KOPT-K1 (cell line): ENCODE data around the gene ENPP7.
"Not testable (repeated sequence)": the region's sequence is repeated elsewhere in the genome, so short reads cannot be mapped to it uniquely, and the experiment has no call there.

Source experiments
- H3K27ac ChIP-seq: fragments of 200-600 bp; sonication (generic); 2 replicates; pipeline ENCODE4 v1.5.1; 2016; ENCODE audit warnings: antibody characterized with exemption, mild to moderate bottlenecking, low read depth, low read length; ENCODE audit not compliant: poor library complexity, severe bottlenecking
- H3K36me3 ChIP-seq: fragments of 200-600 bp; sonication (generic); 2 replicates; pipeline ENCODE4 v1.5.1; 2017; ENCODE audit warnings: antibody characterized with exemption, mild to moderate bottlenecking, low read length, moderate library complexity; ENCODE audit not compliant: insufficient read depth
- H3K9me3 ChIP-seq: fragments of 200-600 bp; sonication (generic); 2 replicates; pipeline ENCODE4 v1.5.1; 2017; ENCODE audit warnings: antibody characterized with exemption, low read length, mild to moderate bottlenecking; ENCODE audit not compliant: insufficient read depth, poor library complexity, severe bottlenecking

The ENPP7 gene

DNA sequence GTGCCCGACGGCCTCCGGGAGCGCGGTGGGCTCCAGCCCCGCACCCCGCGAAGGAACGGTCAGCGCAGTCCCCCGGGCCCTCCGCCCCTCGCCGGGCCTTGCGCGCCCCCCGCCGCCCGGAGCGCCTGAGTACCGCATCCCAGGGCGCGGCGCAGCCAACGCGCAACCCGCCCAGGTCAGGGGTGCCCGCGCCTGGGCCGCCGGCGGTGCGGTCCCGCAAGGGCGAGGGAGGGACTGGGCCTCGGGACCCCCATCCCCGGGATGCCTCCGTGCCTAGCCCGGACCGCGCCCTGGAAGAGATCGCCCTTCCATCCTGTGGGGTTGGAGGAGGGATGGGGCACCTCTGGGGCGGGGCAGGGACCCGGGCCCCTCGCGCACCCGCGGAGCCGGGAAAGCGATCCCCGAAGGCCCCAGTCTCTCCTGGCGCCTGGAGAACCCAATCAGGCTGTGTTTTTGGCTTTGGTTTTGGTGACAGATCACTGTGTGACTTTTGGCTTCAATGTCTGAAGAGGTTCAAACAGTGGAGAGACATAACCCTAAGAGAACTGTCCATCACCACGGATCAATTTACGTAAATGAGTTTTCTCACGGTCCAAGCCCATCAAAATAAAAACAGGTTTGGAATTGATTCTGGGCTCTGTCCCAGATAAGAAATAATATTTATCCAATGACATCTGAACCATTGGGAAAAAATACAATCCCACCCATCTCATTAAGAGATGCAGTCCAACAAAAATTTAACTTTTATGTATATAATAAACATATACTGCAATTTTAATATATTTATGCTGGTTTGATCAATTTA, 17.8 kb downstream of the ENPP7 start:
- H3K36me3 ChIP-seq = no peaks in the 10 kb centered on the region
- H3K9me3 ChIP-seq = no peaks in the 10 kb centered on the region
- no peak overlapping the region for H3K27ac ChIP-seq

DNA sequence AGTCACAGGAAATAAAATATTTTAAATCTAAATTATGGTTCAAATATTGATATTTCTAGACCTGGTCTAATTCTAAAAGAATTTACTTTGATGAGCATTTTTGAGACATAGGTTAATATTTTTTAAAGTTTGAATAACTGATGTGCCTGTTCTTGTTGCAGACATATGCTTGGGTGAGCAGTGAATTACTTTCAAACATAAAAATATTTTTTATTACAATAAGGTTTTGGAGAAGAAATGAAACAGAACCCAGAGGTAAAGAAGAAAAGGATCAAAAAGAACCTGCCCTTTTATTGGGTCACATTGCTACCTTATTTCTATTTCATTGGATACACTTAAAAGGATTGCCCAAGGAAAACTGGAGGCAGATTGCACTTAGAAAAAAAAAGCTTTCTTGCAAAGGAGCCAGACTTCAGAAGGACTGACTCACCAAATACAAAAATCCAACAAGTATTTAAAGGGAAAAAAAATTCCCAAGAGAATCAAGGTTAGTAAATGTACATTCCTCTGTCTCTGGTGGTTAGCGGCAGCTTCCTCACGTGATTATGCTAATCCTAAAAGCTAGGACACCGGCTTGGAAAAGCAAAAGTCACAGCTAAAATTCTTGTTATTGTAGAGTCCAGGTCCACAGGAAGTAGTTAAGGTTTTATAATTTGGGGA, 18.5 kb downstream of the ENPP7 start:
- Histone ChIP-seq H3K36me3 (no peaks in the 10 kb centered on the region), H3K27ac (no peak overlapping the region), H3K9me3 (no peaks in the 10 kb centered on the region)

DNA sequence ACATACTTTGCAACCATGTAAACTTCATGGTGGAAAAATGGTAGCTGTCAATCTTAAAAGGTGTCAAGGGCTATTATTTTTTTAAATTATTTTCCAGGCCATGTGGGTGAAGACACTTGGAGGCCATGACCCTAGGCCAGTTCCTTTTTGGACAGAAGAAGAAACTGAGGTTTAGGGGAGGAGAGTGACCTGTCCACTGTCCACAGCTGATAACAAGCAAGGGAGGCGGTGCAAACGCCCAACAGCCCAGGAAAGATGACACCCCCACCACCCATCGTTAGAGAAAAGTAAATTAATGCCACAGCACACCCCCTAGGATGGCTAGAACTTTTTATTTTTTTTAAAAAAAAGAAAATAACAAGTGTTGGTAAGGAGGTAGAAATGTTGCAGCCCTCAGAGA, 19.2 kb downstream of the ENPP7 start:
- Histone ChIP-seq H3K27ac (no peak overlapping the region), H3K9me3 (no peaks in the 10 kb centered on the region), H3K36me3 (no peaks in the 10 kb centered on the region)

DNA sequence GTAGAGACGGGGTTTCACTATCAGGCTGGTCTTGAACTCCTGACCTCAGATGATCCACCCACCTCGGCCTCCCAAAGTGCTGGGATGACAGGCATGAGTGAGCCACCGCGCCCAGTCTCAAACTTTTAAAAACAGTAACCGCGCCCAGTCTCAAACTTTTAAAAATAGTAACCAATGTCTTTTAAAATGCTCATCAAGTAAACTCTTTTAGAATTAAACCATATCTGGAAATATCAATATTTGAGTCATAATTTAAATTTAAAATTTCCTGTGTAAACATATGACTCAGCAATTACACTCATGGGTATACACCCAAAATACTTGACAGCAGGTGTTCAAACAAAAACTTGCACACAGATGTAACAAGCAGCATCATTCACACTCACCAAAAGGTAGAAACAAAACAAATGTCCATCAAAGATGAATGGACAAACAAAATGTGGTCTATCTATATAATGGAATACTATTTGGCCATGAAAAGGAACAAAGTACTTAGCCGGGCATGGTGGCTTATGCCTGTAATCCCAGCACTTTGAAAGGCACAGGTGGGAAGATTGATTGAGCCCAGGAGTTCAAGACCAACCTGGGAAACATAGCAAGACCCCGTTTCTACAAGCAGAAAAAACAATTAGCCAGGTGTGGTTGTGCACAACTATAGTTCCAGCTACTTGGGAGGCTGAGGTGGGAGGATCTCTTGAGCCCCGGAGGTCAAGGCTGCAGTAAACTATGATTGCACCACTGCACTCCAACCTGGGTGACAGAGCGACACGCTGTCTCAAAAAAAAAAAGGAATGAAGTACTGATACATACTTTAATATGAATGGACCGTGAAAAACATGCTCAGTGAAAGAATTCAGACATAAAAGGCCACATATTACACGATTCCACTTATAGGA, 20.2 kb downstream of the ENPP7 start:
- Histone ChIP-seq H3K9me3 (no peaks in the 10 kb centered on the region), H3K36me3 (no peaks in the 10 kb centered on the region), H3K27ac (no peak overlapping the region)

DNA sequence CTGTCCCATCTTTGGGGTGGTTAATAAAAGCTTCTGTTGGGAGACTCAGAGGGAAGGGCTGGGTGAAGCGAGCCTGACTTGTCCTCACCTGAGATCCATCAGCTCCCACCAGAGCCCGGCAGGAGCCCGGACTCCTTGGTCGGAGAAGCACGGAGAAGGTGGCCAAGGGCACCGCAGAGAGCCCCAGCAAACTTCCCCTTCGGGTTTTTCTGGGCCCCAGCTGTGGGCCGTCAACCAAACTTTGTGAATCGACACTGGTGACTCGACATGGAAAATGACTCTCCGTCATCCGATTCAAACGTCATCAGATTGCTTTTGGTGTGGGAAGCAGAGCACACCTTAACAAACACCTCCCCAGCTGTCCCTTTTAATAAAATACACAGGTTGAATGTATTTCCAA, 21.4 kb downstream of the ENPP7 start:
- no peaks in the 10 kb centered on the region for H3K36me3 ChIP-seq
- H3K9me3 ChIP-seq = no peaks in the 10 kb centered on the region
- H3K27ac ChIP-seq = no peak overlapping the region

DNA sequence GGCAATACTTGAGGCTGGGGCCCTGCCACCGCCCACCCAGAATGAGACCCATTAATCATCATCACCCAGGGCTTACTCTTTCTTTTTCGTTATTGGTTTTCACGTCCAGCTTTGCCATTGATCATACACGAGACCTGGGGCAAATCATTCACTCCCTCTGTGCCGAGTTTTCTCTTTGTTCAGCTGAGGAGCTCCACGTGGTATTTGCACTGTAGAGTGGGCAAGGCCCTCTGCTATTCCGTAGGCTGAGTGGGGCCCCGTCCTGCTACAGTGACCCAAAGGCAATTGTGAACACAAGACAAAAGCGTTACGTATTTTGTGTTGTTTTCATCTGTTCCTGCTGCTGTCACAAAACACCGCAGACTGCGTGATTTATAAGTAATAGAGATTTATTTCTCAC, 23.6 kb downstream of the ENPP7 start:
- no peak overlapping the region for H3K27ac ChIP-seq
- no peaks in the 10 kb centered on the region for H3K36me3 ChIP-seq
- H3K9me3 ChIP-seq = no peaks in the 10 kb centered on the region

DNA sequence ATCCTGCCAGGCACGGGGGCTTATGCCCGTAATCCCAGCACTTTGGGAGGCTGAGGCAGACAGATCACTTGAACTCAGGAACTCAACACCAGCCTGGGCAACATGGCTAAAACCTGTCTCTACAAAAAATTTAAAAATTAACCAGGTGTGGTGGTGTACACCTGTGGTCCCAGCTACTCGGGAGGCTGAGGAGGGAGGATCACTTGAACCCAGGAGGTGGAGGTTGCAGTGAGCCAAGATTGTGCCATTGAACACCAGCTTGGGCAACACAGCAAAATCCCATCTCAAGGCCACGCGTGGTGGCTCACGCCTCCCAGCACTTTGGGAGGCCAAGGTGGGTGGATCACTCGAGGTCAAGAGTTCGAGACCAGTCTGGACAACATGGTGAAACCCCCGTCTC, 24.2 kb downstream of the ENPP7 start:
- H3K27ac ChIP-seq, H3K36me3 ChIP-seq, H3K9me3 ChIP-seq: not testable (repeated sequence)

DNA sequence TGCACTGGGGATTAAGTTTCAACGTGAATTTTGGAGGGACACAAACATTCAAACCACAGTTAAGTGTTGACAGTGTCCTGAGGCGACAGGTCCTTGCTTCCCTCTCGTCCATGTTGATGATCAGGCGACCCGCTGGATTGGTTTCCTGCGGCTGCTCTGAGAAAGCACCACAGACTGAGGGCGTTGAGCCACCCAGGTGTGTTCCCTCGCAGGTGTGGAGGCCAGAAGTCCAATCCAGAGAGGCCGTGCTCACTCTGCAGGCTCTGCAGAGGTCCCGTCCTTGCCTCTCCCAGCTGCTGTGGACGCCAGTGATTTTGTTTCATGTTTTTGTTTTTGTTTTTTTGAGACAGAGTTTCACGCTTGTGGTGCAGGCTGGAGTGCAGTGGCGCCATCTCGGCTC, 24.8 kb downstream of the ENPP7 start:
- Histone ChIP-seq H3K27ac (no peak overlapping the region), H3K9me3 (no peaks in the 10 kb centered on the region), H3K36me3 (no peaks in the 10 kb centered on the region)

DNA sequence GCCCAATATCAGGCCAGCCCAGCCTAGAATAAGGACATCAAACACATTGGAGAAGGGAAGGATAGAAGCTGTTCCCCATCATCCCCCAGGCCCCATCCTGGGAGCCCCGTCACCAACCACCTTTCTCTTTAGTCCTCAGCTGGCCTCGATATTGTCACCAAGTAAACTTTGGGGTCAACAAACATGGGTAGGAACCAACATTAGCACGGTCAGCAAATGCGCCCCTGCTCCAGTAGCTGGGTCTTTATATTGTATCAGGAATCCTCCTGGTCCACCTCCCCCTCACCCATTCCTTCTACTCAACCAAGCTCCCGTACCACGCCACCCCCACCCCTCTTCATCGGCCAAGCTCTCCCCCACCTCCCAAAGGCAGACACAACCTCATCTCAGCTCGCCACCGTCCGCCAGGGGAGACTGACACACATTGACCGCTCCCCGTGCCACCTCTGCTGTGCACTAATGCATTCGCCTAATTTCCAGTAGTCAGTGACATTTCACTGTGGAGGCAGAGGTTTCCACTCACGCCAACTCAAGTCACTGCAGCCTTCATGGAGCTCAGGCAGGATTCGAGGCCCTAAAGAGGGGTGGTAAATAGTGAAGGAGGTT, 26.5 kb downstream of the ENPP7 start:
- Histone ChIP-seq H3K36me3 (no peaks in the 10 kb centered on the region), H3K9me3 (no peaks in the 10 kb centered on the region), H3K27ac (no peak overlapping the region)

DNA sequence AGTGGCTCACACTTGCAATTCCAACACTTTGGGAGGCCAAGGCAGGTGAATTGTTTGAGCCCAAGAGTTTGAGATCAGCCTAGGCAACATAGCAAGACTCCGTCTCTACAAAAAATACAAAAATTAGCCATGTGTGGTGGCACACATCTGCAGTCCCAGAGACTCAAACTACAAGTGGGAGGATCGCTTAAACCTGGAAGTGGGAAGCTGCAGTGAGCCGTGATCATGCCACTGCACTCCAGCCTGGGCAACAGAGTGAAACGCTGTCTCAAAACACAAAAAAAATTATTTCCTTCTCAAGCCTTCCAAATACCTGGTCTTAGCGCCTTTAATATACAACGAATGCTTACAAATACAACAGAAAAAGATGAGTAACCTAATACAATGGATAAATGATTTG, 27.5 kb downstream of the ENPP7 start:
- Histone ChIP-seq H3K27ac (no peak overlapping the region), H3K36me3 (no peaks in the 10 kb centered on the region)

DNA sequence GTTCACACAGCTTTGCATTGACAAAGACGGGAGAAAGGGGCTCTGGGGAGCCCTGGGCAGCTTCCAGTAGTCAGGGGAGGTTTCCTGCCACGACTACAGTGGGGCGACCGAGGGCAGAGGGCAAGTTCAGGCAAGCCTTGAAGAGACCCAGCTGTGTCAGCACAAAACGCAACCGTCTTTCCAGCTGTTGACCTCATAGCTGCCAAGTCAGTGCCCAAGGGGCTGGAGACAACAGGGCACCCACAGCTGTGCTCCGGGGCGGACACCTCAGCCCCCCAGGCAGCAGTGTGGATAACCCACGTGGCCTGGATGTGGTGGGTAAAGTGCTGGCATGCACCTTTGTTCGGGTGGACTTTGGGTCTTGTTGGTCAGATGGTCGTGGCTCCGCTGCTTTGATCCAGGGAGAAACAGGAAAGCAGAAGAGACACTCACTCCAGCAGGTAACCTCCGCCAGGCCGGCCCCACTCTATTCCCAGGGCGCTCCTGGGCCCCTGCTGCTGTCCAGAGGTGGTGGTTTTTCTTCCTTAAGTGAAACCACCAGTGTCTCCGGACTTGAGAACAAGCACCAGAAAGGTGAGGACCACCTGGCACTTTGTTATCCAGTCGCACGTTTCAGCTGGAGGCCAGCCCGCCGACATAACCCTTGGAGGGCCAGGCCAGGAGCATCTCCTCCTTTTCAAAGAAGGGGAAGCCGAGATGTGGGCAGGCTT, 29.6 kb downstream of the ENPP7 start:
- H3K9me3 ChIP-seq = no peaks in the 10 kb centered on the region
- no peaks in the 10 kb centered on the region for H3K36me3 ChIP-seq
- H3K27ac ChIP-seq = no peak overlapping the region

More for the DNA sequence above, 27.5 kb downstream of the ENPP7 start:
- H3K9me3 ChIP-seq = no peaks in the 10 kb centered on the region

DNA sequence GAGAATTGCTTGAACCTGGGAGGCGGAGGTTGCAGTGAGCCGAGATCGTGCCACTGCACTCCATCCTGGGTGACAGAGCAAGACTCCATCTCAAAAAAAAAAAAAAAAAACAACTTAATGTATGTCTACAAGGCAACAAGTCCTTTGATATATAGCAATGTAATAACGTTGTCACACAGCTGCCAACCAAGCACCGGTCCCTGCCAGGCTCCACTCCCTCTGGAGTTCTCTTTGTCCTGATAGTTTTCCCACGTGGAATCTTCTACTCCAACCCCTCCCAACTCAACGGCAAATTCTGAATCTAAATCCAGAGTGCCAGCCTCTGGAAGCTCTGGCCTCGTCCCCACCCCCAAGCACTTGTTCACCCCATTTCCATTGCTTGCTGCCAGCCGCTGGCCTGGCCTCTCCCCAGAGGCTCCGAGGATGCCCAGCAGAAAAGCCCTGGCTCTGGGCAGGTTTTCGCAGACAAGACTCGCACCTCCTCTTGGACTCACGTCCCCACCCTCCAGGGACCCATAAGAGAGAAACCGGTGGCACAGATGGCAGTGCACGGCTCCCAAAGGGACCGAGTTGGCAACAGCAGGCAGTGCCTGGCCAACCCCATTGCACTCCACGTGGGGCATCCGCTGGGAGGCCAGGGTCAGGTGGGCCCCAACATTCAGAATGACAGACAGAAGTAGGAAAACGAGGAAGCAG, 31.3 kb downstream of the ENPP7 start:
- H3K27ac ChIP-seq = no peak overlapping the region
- no peaks in the 10 kb centered on the region for H3K36me3 ChIP-seq
- H3K9me3 ChIP-seq = no peaks in the 10 kb centered on the region

DNA sequence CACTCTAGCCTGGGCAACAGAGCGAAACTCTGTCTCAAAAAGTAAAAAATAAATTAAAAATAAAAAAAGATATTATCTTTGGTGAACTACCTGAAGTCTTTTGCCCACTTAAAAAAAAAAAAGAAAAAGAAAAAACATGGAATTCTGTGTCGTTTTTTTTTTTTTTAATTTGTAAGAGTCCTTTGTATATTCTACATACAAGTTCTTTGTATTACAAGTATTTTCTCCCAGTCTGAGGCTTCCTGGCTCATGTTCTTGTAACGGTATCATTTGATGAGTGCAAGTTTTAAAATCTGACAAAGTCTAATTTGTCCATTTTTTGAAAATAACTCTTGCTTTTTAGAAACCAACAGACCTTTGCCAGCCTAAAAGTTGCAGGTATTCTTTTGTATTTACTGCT, 35.0 kb downstream of the ENPP7 start:
- Histone ChIP-seq H3K9me3 (no peaks in the 10 kb centered on the region), H3K36me3 (no peaks in the 10 kb centered on the region), H3K27ac (no peak overlapping the region)
